HG03469 (cell line): ENCODE data around the gene MTHFD2L.
A peak's percentile ranks its signal among the peaks of the same experiment; 100 is the strongest.
"Not testable (repeated sequence)": the region's sequence is repeated elsewhere in the genome, so short reads cannot be mapped to it uniquely, and the experiment has no call there.

Source experiments
- ATAC-seq: cut with Tn5 transposase; IDR thresholded peaks from one replicate; pipeline ENCODE4 v1.9.1; 2021; ENCODE audit warnings: mild to moderate bottlenecking, moderate library complexity, moderate number of reproducible peaks; ENCODE audit not compliant: unreplicated experiment

MTHFD2L gene

GRCh38 chr4:74181219-74181618, 23.3 kb downstream of the MTHFD2L start:
- peak; percentile 61 for ATAC-seq

GRCh38 chr4:74188912-74189311, 31.0 kb downstream of the MTHFD2L start:
- no peak for ATAC-seq

GRCh38 chr4:74189331-74190043, 31.6 kb downstream of the MTHFD2L start:
- ATAC-seq: no peak

GRCh38 chr4:74190332-74190731, 32.4 kb downstream of the MTHFD2L start:
- no peak for ATAC-seq

GRCh38 chr4:74190919-74191397, 33.0 kb downstream of the MTHFD2L start:
- no peak for ATAC-seq

- ATAC-seq: peak; percentile 46
These were observed 39.2 kb downstream of the MTHFD2L start for GRCh38 chr4:74197080-74197479.

- ATAC-seq: no peak
These were observed 44.2 kb downstream of the MTHFD2L start for GRCh38 chr4:74202062-74202586.

- no peak for ATAC-seq
These were observed 45.5 kb downstream of the MTHFD2L start for GRCh38 chr4:74203467-74203866.

GRCh38 chr4:74205046-74205445, 47.1 kb downstream of the MTHFD2L start:
- no peak for ATAC-seq

GRCh38 chr4:74205559-74205958, 47.6 kb downstream of the MTHFD2L start:
- ATAC-seq: no peak

- ATAC-seq: peak; percentile 86
These were observed 48.3 kb downstream of the MTHFD2L start for GRCh38 chr4:74206088-74206825.

- not testable (repeated sequence) for ATAC-seq
These were observed 56.7 kb downstream of the MTHFD2L start for GRCh38 chr4:74214457-74215159.

GRCh38 chr4:74215236-74215635, 57.3 kb downstream of the MTHFD2L start:
- ATAC-seq: not testable (repeated sequence)

GRCh38 chr4:74217365-74217764, 59.4 kb downstream of the MTHFD2L start:
- no peak for ATAC-seq

- ATAC-seq: no peak
These were observed 60.3 kb downstream of the MTHFD2L start for GRCh38 chr4:74218201-74218600.

- no peak for ATAC-seq
These were observed 61.3 kb downstream of the MTHFD2L start for GRCh38 chr4:74219240-74219639.

GRCh38 chr4:74223098-74223497, 65.2 kb downstream of the MTHFD2L start:
- no peak for ATAC-seq

- ATAC-seq: no peak
These were observed 65.9 kb downstream of the MTHFD2L start for GRCh38 chr4:74223801-74224200.

GRCh38 chr4:74228691-74229640, 71.0 kb downstream of the MTHFD2L start:
- peak; percentile 69 for ATAC-seq

- peak; percentile 61 for ATAC-seq
These were observed 73.1 kb downstream of the MTHFD2L start for GRCh38 chr4:74230902-74231499.
